GM12878 (cell line): ENCODE data around the gene BMF. TPM values are rescaled to one million over a fixed set of nuclear protein-coding genes. Genes with fewer than 3 reads are reported as not detected.

ENCODE experiments used
- ATAC-seq: fragments of 200-7000 bp; cut with Tn5 transposase; 3 replicates; pipeline ENCODE4 v1.9.1; 2020; ENCODE audit warnings: mild to moderate bottlenecking, moderate library complexity
- BruUV-seq: library from RNA; stranded (reverse); fragments of 400-500 nt; replicated peaks from 2 replicates; lab custom pipeline; 2021; lab: Mats Ljungman, UMichigan
- CTCF ChIA-PET: fragments of 300-600 bp; sonication (Branson Sonifier 250); formaldehyde crosslinking; extraction: SDS; loops from one replicate; lab custom pipeline; 2021; ENCODE audit warnings: inconsistent platforms; lab: Yijun Ruan, JAX
- POLR2A ChIA-PET: fragments of 350-600 bp; formaldehyde crosslinking; extraction: SDS; loops from one replicate; lab custom pipeline; 2021; ENCODE audit warnings: inconsistent platforms; lab: Charles Lee
- RAD21 ChIA-PET: fragments of 300-600 bp; sonication (Branson Sonifier 250); formaldehyde crosslinking; loops from one replicate; lab custom pipeline; 2023; ENCODE audit warnings: antibody characterized with exemption; ENCODE audit not compliant: unreplicated experiment; lab: Charles Lee
- SMC1A ChIA-PET: fragments of 300-600 bp; sonication (Branson Sonifier 250); formaldehyde crosslinking; loops from one replicate; lab custom pipeline; 2023; ENCODE audit not compliant: unreplicated experiment, uncharacterized antibody; lab: Charles Lee
- DNase-seq: peaks from one replicate; pipeline ENCODE4 v3.0.0-alpha.2; 2011; ENCODE audit warnings: low read depth, low spot score
- FAIRE-seq: peaks from 3 replicates; lab custom pipeline; 2011; peaks lifted over from hg19 to GRCh38; lab: Jason Lieb, UNC
- H2AFZ ChIP-seq: 2 replicates; pipeline ENCODE4 v1.6.0; 2011; ENCODE audit warnings: low read depth, low read length, control low read depth; ENCODE audit not compliant: control insufficient read depth
- H3K27ac ChIP-seq: 2 replicates; pipeline ENCODE4 v1.5.1; 2011; ENCODE audit warnings: control low read depth; ENCODE audit not compliant: control insufficient read depth, insufficient read depth
- H3K27me3 ChIP-seq, 2 experiments: replicated peaks in 1 of 2; 2 replicates each; pipeline versions ENCODE4 v1.6.0 to v1.6.1; 2011; ENCODE audit warnings: low read length in 1 of 2; ENCODE audit not compliant: control insufficient read depth in 2 of 2, insufficient read depth in 2 of 2
- H3K36me3 ChIP-seq, 2 experiments: 2 replicates each; pipeline ENCODE4 v1.5.1; 2011; ENCODE audit warnings: low read length in 1 of 2; ENCODE audit not compliant: control insufficient read depth in 2 of 2, insufficient read depth in 2 of 2
- H3K4me1 ChIP-seq: 2 replicates; pipeline ENCODE4 v1.6.1; 2011; ENCODE audit warnings: mild to moderate bottlenecking, low read length, moderate library complexity, mixed read lengths; ENCODE audit not compliant: control insufficient read depth, insufficient read depth
- H3K4me2 ChIP-seq: 2 replicates; pipeline ENCODE4 v1.6.0; 2011; ENCODE audit warnings: control low read depth; ENCODE audit not compliant: control insufficient read depth, insufficient read depth
- H3K4me3 ChIP-seq: fragments of 200-600 bp; sonication (generic); 2 replicates; pipeline ENCODE4 v1.5.1; 2016
- H3K79me2 ChIP-seq: 2 replicates; pipeline ENCODE4 v1.6.0; 2011; ENCODE audit warnings: low read length; ENCODE audit not compliant: control insufficient read depth, insufficient read depth
- H3K9ac ChIP-seq: 2 replicates; pipeline ENCODE4 v1.8.0; 2011; ENCODE audit warnings: low read length, control low read depth, mixed read lengths; ENCODE audit not compliant: control insufficient read depth, insufficient read depth
- H3K9me3 ChIP-seq: replicated peaks from 3 replicates; pipeline ENCODE4 v1.5.1; 2011; ENCODE audit warnings: mild to moderate bottlenecking, low read length; ENCODE audit not compliant: control insufficient read depth, insufficient read depth
- H4K20me1 ChIP-seq: 2 replicates; pipeline ENCODE4 v1.6.0; 2011; ENCODE audit not compliant: control insufficient read depth, insufficient read depth
- CEBPZ ChIP-seq: fragments of 150-350 bp; IDR thresholded peaks from 2 replicates; pipeline ENCODE4 v1.6.1; 2016; ENCODE audit warnings: low read depth, low read length
- CUX1 ChIP-seq: IDR thresholded peaks from 2 replicates; pipeline ENCODE4 v1.6.1; 2012; ENCODE audit warnings: improper control_type of control experiment, low read depth, low read length; ENCODE audit not compliant: insufficient replicate concordance
- NFIC ChIP-seq: IDR thresholded peaks from 2 replicates; pipeline ENCODE4 v1.6.1; 2012; ENCODE audit warnings: low read depth, mild to moderate bottlenecking, inconsistent platforms, low read length, moderate library complexity
- REST ChIP-seq: IDR thresholded peaks from 2 replicates; pipeline ENCODE4 v1.6.1; 2012; ENCODE audit warnings: mild to moderate bottlenecking, low read depth, low read length
- SRF ChIP-seq, 2 experiments: IDR thresholded peaks; 2 replicates each; pipeline ENCODE4 v1.6.1; 2011; ENCODE audit warnings: low read depth in 2 of 2, low read length in 2 of 2, mild to moderate bottlenecking in 1 of 2, moderate library complexity in 1 of 2
- USF1 ChIP-seq: IDR thresholded peaks from 2 replicates; pipeline ENCODE4 v1.6.1; 2011; ENCODE audit warnings: borderline replicate concordance, low read depth, mild to moderate bottlenecking, moderate library complexity, mixed read lengths, low read length; ENCODE audit not compliant: insufficient read depth; ENCODE audit errors: extremely low read length
- WGBS: methylation state at CpG from one replicate; pipeline ENCODE4 v1.1.6; 2016; ENCODE audit warnings: low lambda C conversion rate; ENCODE audit not compliant: insufficient replicate concordance, insufficient coverage; ENCODE audit errors: missing lambda C conversion rate; 5-methylcytosine and 5-hydroxymethylcytosine counted together
- in situ Hi-C: fragments of 300-500 bp; cut with MboI; formaldehyde crosslinking; loops from 9 replicates; pipeline ENCODE4 v1.14.3; 2018; ENCODE audit warnings: mixed read lengths
- intact Hi-C: fragments of 100-400 bp; cut with micrococcal nuclease; formaldehyde crosslinking; loops from one replicate; pipeline ENCODE4 v1.14.2; 2022; ENCODE audit not compliant: unreplicated experiment
- polyA plus RNA-seq, 11 experiments: library from polyadenylated mRNA; depleted of rRNA in 4 of 11; unstranded in 6 of 11; stranded (reverse) in 5 of 11; fragments of >200 nt; fragmentation: Nextera tagmentation in 4 of 11; fragmentation: Illumina TruSeq in 1 of 11; extraction: Ambion mirVana in 4 of 11; extraction: Trizol in 1 of 11; gene quantifications; 1 replicate in 1 of 11; 2 replicates in 10 of 11; pipeline versions ENCODE4 v1.2.1 to v1.2.3, GENCODE V29; 2011 to 2016; ENCODE audit warnings: inconsistent platforms in 2 of 11, missing spikeins in 2 of 11, low read depth in 1 of 11
- total RNA-seq, 4 experiments: library from RNA; depleted of rRNA in 3 of 4; stranded (reverse); fragments of >200 nt in 3 of 4; fragmentation: Illumina TruSeq in 1 of 4; extraction: Trizol in 1 of 4; gene quantifications; 2 replicates each; pipeline versions ENCODE4 v1.2.1 to v1.2.3, GENCODE V29; 2013 to 2021

Gene BMF
- total and polyA plus RNA-seq, 10 of the 15 experiments (the other 5 are each of a cell fraction or from before 2014, with no cell fraction given): 0.82 to 34.9 (median 16.9) TPM

GRCh38 chr15:40052604-40053003 lies 56.1 kb downstream of the BMF start:
- FAIRE-seq: no peak
- Histone ChIP-seq H3K4me2 (no peak overlapping the region), H3K9ac (no peak overlapping the region), H3K4me1 (peaks cover 61% of the 10 kb centered on the region), H2AFZ (no peak overlapping the region)
- ChIA-PET POLR2A (interaction anchor here (1.5 to 5.8 kb wide), 3 partner anchors 13 to 53 kb away, joined by 4 to 72 read pairs (median 56); partner anchors contain the start of genes BMF and SRP14), SMC1A (interaction anchor here (0.9 to 5.9 kb wide), 11 partner anchors 8 to 166 kb away, joined by 3 to 99 read pairs (median 4); no protein-coding TSS in a partner anchor)
- no peak for DNase-seq
- TF ChIP-seq SRF (IDR thresholded peaks at IDR 0.05; ENCODE audit: low read depth in 2 of 2, low read length in 2 of 2) (no peak), CUX1 (no peak), REST (no peak), NFIC (no peak), USF1 (no peak), CEBPZ (no peak)
- TF ChIP-seq, all 136 proteins: peak for 0
- H3K79me2 ChIP-seq: 0 out of 2 replicates have a peak, but pooled peaks cover 2% of the 10 kb centered on the region
- no peak overlapping the region for H3K27ac ChIP-seq
- no peaks in the 10 kb centered on the region for H4K20me1 ChIP-seq
- H3K36me3 ChIP-seq: no peaks in the 10 kb centered on the region; a peak in 1 of 4 replicates
- CTCF ChIA-PET: interaction anchor here (1.0 to 23.9 kb wide), 8 partner anchors 12 to 222 kb away, joined by 3 to 578 read pairs (median 4); partner anchors contain the start of gene BMF
- H3K9me3 ChIP-seq: no peaks in the 10 kb centered on the region
- 73% methylated on average over 6 of the region's 6 CpGs for WGBS
- in situ Hi-C loops (loop anchor here (10.0 kb wide), 1 partner anchor 52 kb away; the partner anchor contains the start of gene BMF), intact Hi-C loops (no loop called here)
- H3K27me3 ChIP-seq: no peaks in the 10 kb centered on the region
- RAD21 ChIA-PET: interaction anchor here (0.9 to 21.0 kb wide), 5 partner anchors 9 to 117 kb away, joined by 3 to 509 read pairs (median 4); partner anchors contain the start of gene BMF
- no peak overlapping the region for H3K4me3 ChIP-seq
- no peak for ATAC-seq
- no TSS peak for BruUV-seq
